H1 (cell line): ENCODE measurements around the gene ABHD12. TPM values are rescaled to one million over a fixed set of nuclear protein-coding genes. Genes with fewer than 3 reads are reported as not detected.

Source experiments
- ATF3 ChIP-seq: IDR thresholded peaks from 2 replicates; pipeline ENCODE4 v1.6.1; 2011; ENCODE audit warnings: low read depth, mild to moderate bottlenecking, low read length; ENCODE audit not compliant: insufficient read depth
- GTF2F1 ChIP-seq: IDR thresholded peaks from 2 replicates; pipeline ENCODE4 v1.6.1; 2012; ENCODE audit warnings: low read depth, low read length, improper control_type of control experiment, borderline replicate concordance
- JUND ChIP-seq: IDR thresholded peaks from 2 replicates; pipeline ENCODE4 v1.6.1; 2011; ENCODE audit warnings: mild to moderate bottlenecking, improper control_type of control experiment, low read length
- SP1 ChIP-seq: IDR thresholded peaks from 2 replicates; pipeline ENCODE4 v1.6.1; 2011; ENCODE audit warnings: low read depth, low read length
- polyA plus RNA-seq, 7 experiments: library from polyadenylated mRNA; depleted of rRNA in 3 of 7; stranded (reverse) in 5 of 7; unstranded in 2 of 7; fragments of >200 nt in 5 of 7; fragments of 200-250 nt in 2 of 7; gene quantifications; 1 replicate in 5 of 7; 2 replicates in 1 of 7; 4 replicates in 1 of 7; pipeline versions ENCODE4 v1.2.1 to v1.2.3, GENCODE V29; 2011 to 2013; ENCODE audit warnings: missing spikeins in 2 of 7, mixed read lengths in 2 of 7
- total RNA-seq: library from RNA; stranded (reverse); fragmentation: NEBNext Ultra II Directional; extraction: Animal tissue kit (Norgen Biotek cat#: 25700); gene quantifications from 2 replicates; pipeline ENCODE4 v1.2.1, GENCODE V29; 2021

ABHD12 gene
- total and polyA plus RNA-seq, 2 of the 8 experiments (the other 6 are each of a cell fraction or from before 2014, with no cell fraction given), result 31.3 to 59.5 TPM

GRCh38 chr20:25321262-25321831 is 69.3 kb downstream of the ABHD12 start (continued):
- no peak for TF ChIP-seq ATF3
- TF ChIP-seq JUND, result no peak
- no peak for TF ChIP-seq GTF2F1
- no peak for TF ChIP-seq SP1
